ENCODE results near the gene SPSB2.

SPSB2 gene

DNA sequence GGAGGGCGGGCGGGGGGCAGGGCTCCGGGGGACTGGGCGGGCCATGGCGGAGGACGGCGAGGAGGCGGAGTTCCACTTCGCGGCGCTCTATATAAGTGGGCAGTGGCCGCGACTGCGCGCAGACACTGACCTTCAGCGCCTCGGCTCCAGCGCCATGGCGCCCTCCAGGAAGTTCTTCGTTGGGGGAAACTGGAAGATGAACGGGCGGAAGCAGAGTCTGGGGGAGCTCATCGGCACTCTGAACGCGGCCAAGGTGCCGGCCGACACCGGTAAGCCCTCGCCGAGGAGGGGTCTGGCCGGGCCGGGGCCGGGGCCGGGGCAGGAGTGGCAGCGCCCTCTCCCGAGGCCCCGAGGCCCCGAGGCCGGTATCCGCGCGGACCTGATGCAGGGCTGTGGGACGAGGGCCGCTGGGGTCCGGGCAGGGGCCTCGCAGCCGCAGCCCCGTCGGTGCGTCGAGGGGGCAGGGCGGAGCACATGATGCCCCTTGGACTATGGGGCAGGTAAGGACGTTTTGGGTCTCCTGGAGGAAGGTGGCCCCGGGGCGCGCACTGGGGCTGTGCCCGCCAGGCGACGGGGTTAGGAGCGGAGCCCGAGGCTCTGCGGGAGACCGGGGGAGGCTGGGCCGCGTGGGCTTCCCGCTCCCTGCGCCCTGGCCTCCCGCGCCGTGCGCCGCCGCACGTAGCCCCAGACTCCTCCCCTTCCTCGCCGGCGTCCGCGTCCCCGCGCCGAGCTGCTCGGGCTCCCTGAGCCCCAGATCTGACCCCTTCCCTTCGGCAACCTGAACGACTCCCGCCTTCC is 5.5 kb downstream of the SPSB2 start, which contains the start of gene TPI1:
TSS of gene TPI1 (plus strand) at position 119 of the 798 bp plus-strand sequence. CDS start at position 155, 36 bp downstream.
- ChIA-PET CTCF (interaction anchor here (0.7 to 2.7 kb wide), 10 partner anchors 14 to 77 kb away, joined by 3 to 22 read pairs (median 4); partner anchors contain the start of gene CDCA3), POLR2A (interaction anchor here (0.7 to 7.6 kb wide), 23 partner anchors 10 to 355 kb away, joined by 3 to 183 read pairs (median 6); partner anchors contain the start of genes C12orf57, CDCA3, COPS7A and LRRC23)
- H3K9me3 ChIP-seq (ENCODE audit: control insufficient read depth, insufficient read depth, low read depth, low read length), result no peaks in the 10 kb centered on the region
- peak within 1 kb of the TSS; percentile 98 for H3K27ac ChIP-seq (ENCODE audit: extremely low read depth, low read depth, low read length)
- peaks cover 5 to 75% of the 10 kb centered on the region in 2 experiments; a peak in 2 of 3 replicates for H3K36me3 ChIP-seq (ENCODE audit: control insufficient read depth in 2 of 2, insufficient read depth in 1 of 2, low read length in 2 of 2)
- H3K4me3 ChIP-seq (ENCODE audit: low read depth, low read length), result peak within 1 kb of the TSS; percentile 87
- peaks cover 7% of the 10 kb centered on the region for H3K4me1 ChIP-seq (ENCODE audit: control insufficient read depth, insufficient read depth, low read length)
- TF ChIP-seq ZBTB26 (tag by site-specific recombination; optimal IDR thresholded peaks at IDR 0.05), result peak; percentile 90
- TF ChIP-seq YY2 (tag by site-specific recombination; IDR thresholded peaks at IDR 0.05), result peak; percentile 41; the same call in 1 of the 2 replicates
- TF ChIP-seq WT1 (tag by site-specific recombination; IDR thresholded peaks at IDR 0.05), result no peak
- peak; percentile 89 for TF ChIP-seq GLIS1 (tag by site-specific recombination; IDR thresholded peaks at IDR 0.05)
- peak; percentile 82; the same call in 1 of the 2 replicates for TF ChIP-seq ZNF391 (tag by site-specific recombination; IDR thresholded peaks at IDR 0.05; ENCODE audit: borderline replicate concordance, low read depth)
- TF ChIP-seq ZNF76 (tag by site-specific recombination; IDR thresholded peaks at IDR 0.05; ENCODE audit: borderline replicate concordance, low read depth), result peak; percentile 64; the same call in 1 of the 2 replicates
- TF ChIP-seq ZNF324 (tag by site-specific recombination; IDR thresholded peaks at IDR 0.05), result peak; percentile 56
- no peak; the same call in none of the 2 replicates for TF ChIP-seq ZNF596 (tag by site-specific recombination; IDR thresholded peaks at IDR 0.05)
- no peak; the same call in 1 of the 2 replicates for TF ChIP-seq IKZF3 (tag by site-specific recombination; IDR thresholded peaks at IDR 0.05)
- TF ChIP-seq ZNF398 (tag by site-specific recombination; IDR thresholded peaks at IDR 0.05), result peak; percentile 62
- 0 out of 2 replicates have a peak, but pooled peaks have one; percentile 17 for TF ChIP-seq ZNF292 (tag by site-specific recombination; IDR thresholded peaks at IDR 0.05; ENCODE audit: borderline replicate concordance, low read depth)
- TF ChIP-seq ZIC2 (tag by site-specific recombination; IDR thresholded peaks at IDR 0.05), result peak; percentile 52
- TF ChIP-seq, protein P1, sequence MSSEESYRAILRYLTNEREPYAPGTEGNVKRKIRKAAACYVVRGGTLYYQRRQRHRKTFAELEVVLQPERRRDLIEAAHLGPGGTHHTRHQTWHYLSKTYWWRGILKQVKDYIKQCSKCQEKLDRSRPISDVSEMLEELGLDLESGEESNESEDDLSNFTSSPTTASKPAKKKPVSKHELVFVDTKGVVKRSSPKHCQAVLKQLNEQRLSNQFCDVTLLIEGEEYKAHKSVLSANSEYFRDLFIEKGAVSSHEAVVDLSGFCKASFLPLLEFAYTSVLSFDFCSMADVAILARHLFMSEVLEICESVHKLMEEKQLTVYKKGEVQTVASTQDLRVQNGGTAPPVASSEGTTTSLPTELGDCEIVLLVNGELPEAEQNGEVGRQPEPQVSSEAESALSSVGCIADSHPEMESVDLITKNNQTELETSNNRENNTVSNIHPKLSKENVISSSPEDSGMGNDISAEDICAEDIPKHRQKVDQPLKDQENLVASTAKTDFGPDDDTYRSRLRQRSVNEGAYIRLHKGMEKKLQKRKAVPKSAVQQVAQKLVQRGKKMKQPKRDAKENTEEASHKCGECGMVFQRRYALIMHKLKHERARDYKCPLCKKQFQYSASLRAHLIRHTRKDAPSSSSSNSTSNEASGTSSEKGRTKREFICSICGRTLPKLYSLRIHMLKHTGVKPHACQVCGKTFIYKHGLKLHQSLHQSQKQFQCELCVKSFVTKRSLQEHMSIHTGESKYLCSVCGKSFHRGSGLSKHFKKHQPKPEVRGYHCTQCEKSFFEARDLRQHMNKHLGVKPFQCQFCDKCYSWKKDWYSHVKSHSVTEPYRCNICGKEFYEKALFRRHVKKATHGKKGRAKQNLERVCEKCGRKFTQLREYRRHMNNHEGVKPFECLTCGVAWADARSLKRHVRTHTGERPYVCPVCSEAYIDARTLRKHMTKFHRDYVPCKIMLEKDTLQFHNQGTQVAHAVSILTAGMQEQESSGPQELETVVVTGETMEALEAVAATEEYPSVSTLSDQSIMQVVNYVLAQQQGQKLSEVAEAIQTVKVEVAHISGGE (tag by site-specific recombination; conservative IDR thresholded peaks at IDR 0.05; ENCODE audit: low read depth), result peak; percentile 66
- peak; percentile 48; the same call in 1 of the 2 replicates for TF ChIP-seq SP7 (tag by site-specific recombination; IDR thresholded peaks at IDR 0.05)
- TF ChIP-seq ZBTB48 (tag by site-specific recombination; IDR thresholded peaks at IDR 0.05), result peak; percentile 91
- peak; percentile 24; the same call in 1 of the 2 replicates for TF ChIP-seq ZNF692 (tag by site-specific recombination; IDR thresholded peaks at IDR 0.05)
- no peak for TF ChIP-seq GLI4 (tag by site-specific recombination; IDR thresholded peaks at IDR 0.05)
- peak; percentile 80 for TF ChIP-seq YY1 (tag by site-specific recombination; IDR thresholded peaks at IDR 0.05)
- TF ChIP-seq KLF16 (tag by site-specific recombination; IDR thresholded peaks at IDR 0.05), result 0 out of 2 replicates have a peak, but pooled peaks have one; percentile 20
- 0 out of 2 replicates have a peak, but pooled peaks have one; percentile 77 for TF ChIP-seq ZSCAN30 (tag by site-specific recombination; IDR thresholded peaks at IDR 0.05)
- TF ChIP-seq ZNF23 (tag by site-specific recombination; IDR thresholded peaks at IDR 0.05; ENCODE audit: borderline replicate concordance), result no peak
- TF ChIP-seq SALL2 (tag by site-specific recombination; IDR thresholded peaks at IDR 0.05; ENCODE audit: borderline replicate concordance), result peak; percentile 60; the same call in 1 of the 2 replicates
- TF ChIP-seq ZNF561 (tag by site-specific recombination; IDR thresholded peaks at IDR 0.05; ENCODE audit: borderline replicate concordance), result peak; percentile 82
- TF ChIP-seq ZBTB20 (tag by site-specific recombination; IDR thresholded peaks at IDR 0.05), result peak; percentile 72
- TF ChIP-seq ZNF768 (tag by site-specific recombination; IDR thresholded peaks at IDR 0.05), result peak; percentile 8; the same call in 1 of the 2 replicates
- peak; percentile 57; the same call in 1 of the 2 replicates for TF ChIP-seq ZXDB (tag by site-specific recombination; IDR thresholded peaks at IDR 0.05)
- TF ChIP-seq ZNF585B (tag by site-specific recombination; IDR thresholded peaks at IDR 0.05), result 0 out of 2 replicates have a peak, but pooled peaks have one; percentile 28
